Peyer's patch (tissue), 4 donors: ENCODE data around the gene DCHS2. TPM values are rescaled to one million over a fixed set of nuclear protein-coding genes. Genes with fewer than 3 reads are reported as not detected.

ENCODE experiments used
- DNase-seq, 3 donors: peaks; one replicate each; pipeline ENCODE4 v3.0.0-alpha.2; 2017 to 2019
- H3K27ac ChIP-seq, 4 donors: fragments of 200-600 bp; sonication (generic); one replicate each; pipeline ENCODE4 v1.5.1; 2016 to 2019
- H3K27me3 ChIP-seq, 2 donors: fragments of 200-600 bp; sonication (generic); one replicate each; pipeline ENCODE4 v1.5.1; 2019
- H3K36me3 ChIP-seq, 3 donors: fragments of 200-600 bp; sonication (generic); one replicate each; pipeline ENCODE4 v1.5.1; 2016 to 2019
- H3K4me1 ChIP-seq, 4 donors: fragments of 200-600 bp; sonication (generic); one replicate each; pipeline ENCODE4 v1.5.1; 2016 to 2019
- H3K4me3 ChIP-seq, 4 donors: fragments of 200-600 bp; sonication (generic); 1 replicate in 3 of 4; 2 replicates in 1 of 4; pipeline ENCODE4 v1.5.1; 2016 to 2019; ENCODE audit warnings: mild to moderate bottlenecking in 1 of 4
- H3K9me3 ChIP-seq, 4 donors: fragments of 200-600 bp; sonication (generic); one replicate each; pipeline ENCODE4 v1.5.1; 2016 to 2019; ENCODE audit warnings: mild to moderate bottlenecking in 1 of 4
- POLR2A ChIP-seq, 2 donors: fragments of 450-650 bp; IDR thresholded peaks; one replicate each; pipeline ENCODE4 v1.5.1; 2017; ENCODE audit warnings: antibody characterized with exemption in 2 of 2, mild to moderate bottlenecking in 2 of 2, moderate library complexity in 2 of 2
- total RNA-seq, 4 donors: library from RNA; depleted of rRNA; stranded (reverse); fragments of >200 nt; gene quantifications; one replicate each; pipeline ENCODE4 v1.1.0, GENCODE V29; 2016
- TF ChIP-seq, protein P1 (sequence below), 6 experiments: fragments of 450-650 bp in 4 of 6; fragments of 200-600 bp in 2 of 6; sonication (generic) in 1 of 6; IDR thresholded peaks; one replicate each; pipeline ENCODE4 v1.5.1; 2017 to 2019; ENCODE audit warnings: antibody characterized with exemption in 6 of 6, mild to moderate bottlenecking in 3 of 6, moderate library complexity in 1 of 6

Gene DCHS2
- total RNA-seq, 4 donors from 2014 or later: 0.28 to 0.88 (median 0.67) TPM; not detected in 1

DNA sequence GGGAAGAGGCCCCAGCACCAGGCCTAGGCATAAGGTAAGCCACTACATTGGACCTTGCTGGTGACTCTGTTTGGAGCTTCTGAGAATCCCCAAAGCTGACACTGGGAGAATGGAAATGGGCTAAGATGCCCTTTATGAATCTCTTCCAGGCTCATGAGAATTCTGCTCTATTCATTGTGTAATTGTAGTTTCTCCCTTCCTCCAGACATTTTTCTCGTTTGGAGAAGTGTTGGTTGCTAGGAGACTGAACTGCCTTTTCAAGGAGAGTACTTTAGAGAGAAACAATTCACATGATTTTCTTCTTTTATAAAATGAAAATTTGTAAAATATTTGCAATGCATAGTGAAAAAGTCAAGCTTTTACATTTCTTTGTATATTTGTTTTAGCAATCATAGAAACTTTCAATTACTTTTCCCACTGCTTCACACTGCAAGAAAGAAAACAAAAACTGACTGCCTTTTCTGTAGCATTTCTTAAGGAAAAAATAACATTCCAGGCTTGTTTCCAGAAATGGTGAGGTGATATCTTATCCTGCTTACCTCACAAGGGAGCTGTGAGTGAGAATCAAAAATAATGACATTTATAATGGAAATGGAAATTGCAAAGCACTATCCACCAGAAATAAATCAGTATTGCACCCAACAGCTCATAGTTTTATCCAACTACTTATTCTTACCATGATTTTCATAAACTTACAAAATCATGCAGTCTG lies 24.9 kb upstream of the DCHS2 start:
- Histone ChIP-seq H3K27me3 (no peaks in the 10 kb centered on the region), H3K9me3 (no peaks in the 10 kb centered on the region), H3K4me1 (no peaks in the 10 kb centered on the region), H3K36me3 (no peaks in the 10 kb centered on the region), H3K4me3 (no peak overlapping the region), H3K27ac (no peak overlapping the region)
- DNase-seq: no peak
- TF ChIP-seq, protein P1, sequence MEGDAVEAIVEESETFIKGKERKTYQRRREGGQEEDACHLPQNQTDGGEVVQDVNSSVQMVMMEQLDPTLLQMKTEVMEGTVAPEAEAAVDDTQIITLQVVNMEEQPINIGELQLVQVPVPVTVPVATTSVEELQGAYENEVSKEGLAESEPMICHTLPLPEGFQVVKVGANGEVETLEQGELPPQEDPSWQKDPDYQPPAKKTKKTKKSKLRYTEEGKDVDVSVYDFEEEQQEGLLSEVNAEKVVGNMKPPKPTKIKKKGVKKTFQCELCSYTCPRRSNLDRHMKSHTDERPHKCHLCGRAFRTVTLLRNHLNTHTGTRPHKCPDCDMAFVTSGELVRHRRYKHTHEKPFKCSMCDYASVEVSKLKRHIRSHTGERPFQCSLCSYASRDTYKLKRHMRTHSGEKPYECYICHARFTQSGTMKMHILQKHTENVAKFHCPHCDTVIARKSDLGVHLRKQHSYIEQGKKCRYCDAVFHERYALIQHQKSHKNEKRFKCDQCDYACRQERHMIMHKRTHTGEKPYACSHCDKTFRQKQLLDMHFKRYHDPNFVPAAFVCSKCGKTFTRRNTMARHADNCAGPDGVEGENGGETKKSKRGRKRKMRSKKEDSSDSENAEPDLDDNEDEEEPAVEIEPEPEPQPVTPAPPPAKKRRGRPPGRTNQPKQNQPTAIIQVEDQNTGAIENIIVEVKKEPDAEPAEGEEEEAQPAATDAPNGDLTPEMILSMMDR (IDR thresholded peaks at IDR 0.05): no peak
- no peak for TF ChIP-seq POLR2A (IDR thresholded peaks at IDR 0.05)

DNA sequence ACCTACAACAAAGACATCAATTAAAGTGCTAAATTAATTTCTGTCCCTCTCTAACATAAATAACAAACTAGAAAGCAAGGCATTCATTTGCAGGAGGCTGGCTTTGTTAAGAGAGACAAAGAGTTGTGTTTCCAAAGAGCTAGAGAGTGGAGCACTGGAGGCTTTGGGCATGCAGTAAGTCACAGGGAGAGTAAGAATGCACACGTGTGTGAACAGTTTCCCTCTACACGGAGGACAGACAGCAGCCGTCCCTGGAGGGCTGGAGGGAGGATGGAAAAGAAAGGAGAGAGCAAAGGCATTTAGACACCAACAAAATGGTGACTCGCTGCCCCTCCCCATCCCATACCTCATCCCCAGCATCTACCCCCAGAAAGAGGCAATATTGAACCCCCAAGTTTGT lies 20.4 kb upstream of the DCHS2 start:
- TF ChIP-seq, protein P1 (IDR thresholded peaks at IDR 0.05): no peak
- TF ChIP-seq POLR2A (IDR thresholded peaks at IDR 0.05): no peak
- Histone ChIP-seq H3K4me1 (no peaks in the 10 kb centered on the region), H3K4me3 (no peak overlapping the region), H3K27me3 (no peaks in the 10 kb centered on the region), H3K27ac (no peak overlapping the region), H3K9me3 (no peaks in the 10 kb centered on the region), H3K36me3 (no peaks in the 10 kb centered on the region)
- no peak for DNase-seq

DNA sequence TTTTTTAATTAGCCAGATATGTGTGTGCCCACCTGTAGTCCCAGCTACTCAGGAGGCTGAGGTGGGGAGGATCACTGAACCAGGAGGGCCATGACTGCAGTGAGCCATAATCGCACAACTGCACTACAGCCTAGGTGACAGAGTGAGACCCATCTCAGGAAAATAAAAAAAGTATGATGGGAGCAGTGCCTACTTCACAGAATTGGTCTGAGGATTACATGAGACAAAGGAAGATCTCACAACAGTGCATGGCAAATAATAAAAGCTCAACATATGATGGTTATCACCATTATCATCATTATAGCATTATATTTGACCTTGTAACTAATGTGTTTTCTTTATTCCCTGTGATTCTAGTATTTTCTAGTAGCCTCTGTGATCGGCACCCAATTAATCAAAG lies 19.9 kb upstream of the DCHS2 start:
- no peaks in the 10 kb centered on the region for H3K36me3 ChIP-seq
- H3K9me3 ChIP-seq: no peaks in the 10 kb centered on the region
- no peak for DNase-seq
- TF ChIP-seq, protein P1 (IDR thresholded peaks at IDR 0.05): no peak
- no peak for TF ChIP-seq POLR2A (IDR thresholded peaks at IDR 0.05)
- H3K4me1 ChIP-seq: no peaks in the 10 kb centered on the region
- H3K4me3 ChIP-seq: no peak overlapping the region
- H3K27me3 ChIP-seq: no peaks in the 10 kb centered on the region
- no peak overlapping the region for H3K27ac ChIP-seq

DNA sequence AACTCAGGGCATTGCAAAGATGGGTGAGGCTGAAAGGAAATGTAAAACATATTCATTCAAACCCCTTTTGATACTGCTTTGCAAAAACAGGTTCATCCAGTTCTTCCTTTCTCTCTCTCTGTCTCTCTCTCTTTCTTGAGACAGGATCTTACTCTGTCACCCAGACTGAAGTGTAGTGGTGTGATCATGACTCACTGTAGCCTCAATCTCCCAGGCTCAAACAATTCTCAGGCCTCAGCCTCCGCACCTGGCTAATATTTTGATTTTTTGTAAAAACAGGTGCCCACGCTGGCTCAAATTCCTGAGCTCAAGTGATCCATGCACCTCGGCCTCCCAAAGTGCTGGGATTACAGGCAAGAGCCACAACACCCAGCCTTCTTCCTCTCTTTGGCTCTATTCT lies 15.6 kb upstream of the DCHS2 start:
- H3K36me3 ChIP-seq: no peaks in the 10 kb centered on the region
- no peak overlapping the region for H3K27ac ChIP-seq
- TF ChIP-seq, protein P1 (IDR thresholded peaks at IDR 0.05): no peak
- TF ChIP-seq POLR2A (IDR thresholded peaks at IDR 0.05): no peak
- no peak for DNase-seq
- H3K4me3 ChIP-seq: no peak overlapping the region
- no peaks in the 10 kb centered on the region for H3K9me3 ChIP-seq
- H3K4me1 ChIP-seq: no peaks in the 10 kb centered on the region
- H3K27me3 ChIP-seq: no peaks in the 10 kb centered on the region

DNA sequence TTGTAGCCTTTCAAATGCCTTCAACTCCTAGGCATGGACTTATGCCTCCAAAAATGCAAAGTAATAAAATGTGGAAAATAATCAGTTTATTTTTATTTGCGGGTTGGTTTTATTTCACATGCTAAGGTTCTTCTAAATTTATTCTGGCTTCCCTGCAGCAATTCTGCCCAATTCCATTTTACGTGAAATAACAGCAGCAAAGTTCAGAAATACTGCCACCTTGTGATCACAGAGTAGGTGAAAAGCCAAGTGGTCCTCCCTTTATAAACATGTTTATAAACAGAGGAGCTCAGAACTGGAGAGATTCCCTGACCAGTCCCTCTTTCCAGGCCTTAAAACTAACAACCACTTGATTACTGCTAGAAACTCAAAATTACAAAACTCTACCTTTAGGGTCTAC lies 14.7 kb upstream of the DCHS2 start:
- Histone ChIP-seq H3K27ac (no peak overlapping the region), H3K27me3 (no peaks in the 10 kb centered on the region), H3K4me3 (no peak overlapping the region), H3K4me1 (no peaks in the 10 kb centered on the region), H3K9me3 (no peaks in the 10 kb centered on the region), H3K36me3 (no peaks in the 10 kb centered on the region)
- DNase-seq: no peak
- no peak for TF ChIP-seq POLR2A (IDR thresholded peaks at IDR 0.05)
- TF ChIP-seq, protein P1 (IDR thresholded peaks at IDR 0.05): peak in 5 of 6 experiments; percentile 3 to 38 (median 33)
